Thoracic aorta (tissue), 2 donors: ENCODE data around the gene SIK3. TPM values are rescaled to one million over a fixed set of nuclear protein-coding genes. Genes with fewer than 3 reads are reported as not detected.

ENCODE experiments used
- ATAC-seq: fragments of 150-250 bp; one replicate; pipeline ENCODE4 v1.8.0; 2017; ENCODE audit warnings: low read depth; ENCODE audit not compliant: insufficient number of reproducible peaks, low FRiP score
- DNase-seq: peaks from one replicate; pipeline ENCODE4 v3.0.0-alpha.2; 2020; ENCODE audit warnings: low spot score
- H3K27ac ChIP-seq, 2 donors: fragments of 200-600 bp; sonication (generic); 1 replicate in 1 of 2; 2 replicates in 1 of 2; pipeline ENCODE4 v1.5.1; 2016; ENCODE audit warnings: mild to moderate bottlenecking in 2 of 2, moderate library complexity in 2 of 2
- H3K27me3 ChIP-seq: fragments of 200-600 bp; sonication (generic); replicated peaks from 2 replicates; pipeline ENCODE4 v1.6.0; 2016; ENCODE audit warnings: mild to moderate bottlenecking; ENCODE audit not compliant: insufficient read depth
- H3K36me3 ChIP-seq: fragments of 200-600 bp; sonication (generic); one replicate; pipeline ENCODE4 v1.5.1; 2016
- H3K4me1 ChIP-seq, 2 donors: fragments of 200-600 bp; sonication (generic); 1 replicate in 1 of 2; 2 replicates in 1 of 2; pipeline versions ENCODE4 v1.5.1 to v1.6.0; 2016; ENCODE audit warnings: low read depth in 2 of 2, mild to moderate bottlenecking in 1 of 2; ENCODE audit not compliant: control insufficient read depth in 1 of 2
- H3K4me3 ChIP-seq: fragments of 200-600 bp; sonication (generic); 2 replicates; pipeline ENCODE4 v1.5.1; 2016; ENCODE audit warnings: mild to moderate bottlenecking
- H3K9me3 ChIP-seq: fragments of 200-600 bp; sonication (generic); 2 replicates; pipeline ENCODE4 v1.5.1; 2016
- total RNA-seq, 2 donors: library from RNA; depleted of rRNA; stranded (reverse); fragments of >200 nt; gene quantifications; one replicate each; pipeline versions ENCODE4 v1.1.0 to v1.2.3, GENCODE V29; 2016
- TF ChIP-seq, protein P1 (sequence below): fragments of 200-600 bp; sonication (generic); IDR thresholded peaks from one replicate; pipeline ENCODE4 v1.5.1; 2019; ENCODE audit warnings: antibody characterized with exemption

The SIK3 gene
- total RNA-seq, 2 donors from 2014 or later, result 32.9 to 53.7 TPM

DNA sequence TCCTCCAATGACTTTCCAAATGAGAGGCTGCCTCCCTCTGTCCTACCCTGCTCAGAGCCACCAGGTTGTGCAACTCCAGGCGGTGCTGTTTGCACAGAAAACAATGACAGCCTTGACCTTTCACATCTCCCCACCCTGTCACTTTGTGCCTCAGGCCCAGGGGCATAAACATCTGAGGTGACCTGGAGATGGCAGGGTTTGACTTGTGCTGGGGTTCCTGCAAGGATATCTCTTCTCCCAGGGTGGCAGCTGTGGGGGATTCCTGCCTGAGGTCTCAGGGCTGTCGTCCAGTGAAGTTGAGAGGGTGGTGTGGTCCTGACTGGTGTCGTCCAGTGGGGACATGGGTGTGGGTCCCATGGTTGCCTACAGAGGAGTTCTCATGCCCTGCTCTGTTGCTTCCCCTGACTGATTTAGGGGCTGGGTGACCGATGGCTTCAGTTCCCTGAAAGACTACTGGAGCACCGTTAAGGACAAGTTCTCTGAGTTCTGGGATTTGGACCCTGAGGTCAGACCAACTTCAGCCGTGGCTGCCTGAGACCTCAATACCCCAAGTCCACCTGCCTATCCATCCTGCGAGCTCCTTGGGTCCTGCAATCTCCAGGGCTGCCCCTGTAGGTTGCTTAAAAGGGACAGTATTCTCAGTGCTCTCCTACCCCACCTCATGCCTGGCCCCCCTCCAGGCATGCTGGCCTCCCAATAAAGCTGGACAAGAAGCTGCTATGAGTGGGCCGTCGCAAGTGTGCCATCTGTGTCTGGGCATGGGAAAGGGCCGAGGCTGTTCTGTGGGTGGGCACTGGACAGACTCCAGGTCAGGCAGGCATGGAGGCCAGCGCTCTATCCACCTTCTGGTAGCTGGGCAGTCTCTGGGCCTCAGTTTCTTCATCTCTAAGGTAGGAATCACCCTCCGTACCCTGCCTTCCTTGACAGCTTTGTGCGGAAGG is 265.6 kb downstream of the SIK3 start:
- Histone ChIP-seq H3K36me3 (no peaks in the 10 kb centered on the region), H3K27ac (no peak overlapping the region), H3K4me3 (no peak overlapping the region), H3K9me3 (no peaks in the 10 kb centered on the region), H3K4me1 (peaks cover 10 to 17% of the 10 kb centered on the region in 2 donors), H3K27me3 (no peaks in the 10 kb centered on the region)
- TF ChIP-seq, protein P1, sequence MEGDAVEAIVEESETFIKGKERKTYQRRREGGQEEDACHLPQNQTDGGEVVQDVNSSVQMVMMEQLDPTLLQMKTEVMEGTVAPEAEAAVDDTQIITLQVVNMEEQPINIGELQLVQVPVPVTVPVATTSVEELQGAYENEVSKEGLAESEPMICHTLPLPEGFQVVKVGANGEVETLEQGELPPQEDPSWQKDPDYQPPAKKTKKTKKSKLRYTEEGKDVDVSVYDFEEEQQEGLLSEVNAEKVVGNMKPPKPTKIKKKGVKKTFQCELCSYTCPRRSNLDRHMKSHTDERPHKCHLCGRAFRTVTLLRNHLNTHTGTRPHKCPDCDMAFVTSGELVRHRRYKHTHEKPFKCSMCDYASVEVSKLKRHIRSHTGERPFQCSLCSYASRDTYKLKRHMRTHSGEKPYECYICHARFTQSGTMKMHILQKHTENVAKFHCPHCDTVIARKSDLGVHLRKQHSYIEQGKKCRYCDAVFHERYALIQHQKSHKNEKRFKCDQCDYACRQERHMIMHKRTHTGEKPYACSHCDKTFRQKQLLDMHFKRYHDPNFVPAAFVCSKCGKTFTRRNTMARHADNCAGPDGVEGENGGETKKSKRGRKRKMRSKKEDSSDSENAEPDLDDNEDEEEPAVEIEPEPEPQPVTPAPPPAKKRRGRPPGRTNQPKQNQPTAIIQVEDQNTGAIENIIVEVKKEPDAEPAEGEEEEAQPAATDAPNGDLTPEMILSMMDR, result no peak
- ATAC-seq (no peak), DNase-seq (no peak)

DNA sequence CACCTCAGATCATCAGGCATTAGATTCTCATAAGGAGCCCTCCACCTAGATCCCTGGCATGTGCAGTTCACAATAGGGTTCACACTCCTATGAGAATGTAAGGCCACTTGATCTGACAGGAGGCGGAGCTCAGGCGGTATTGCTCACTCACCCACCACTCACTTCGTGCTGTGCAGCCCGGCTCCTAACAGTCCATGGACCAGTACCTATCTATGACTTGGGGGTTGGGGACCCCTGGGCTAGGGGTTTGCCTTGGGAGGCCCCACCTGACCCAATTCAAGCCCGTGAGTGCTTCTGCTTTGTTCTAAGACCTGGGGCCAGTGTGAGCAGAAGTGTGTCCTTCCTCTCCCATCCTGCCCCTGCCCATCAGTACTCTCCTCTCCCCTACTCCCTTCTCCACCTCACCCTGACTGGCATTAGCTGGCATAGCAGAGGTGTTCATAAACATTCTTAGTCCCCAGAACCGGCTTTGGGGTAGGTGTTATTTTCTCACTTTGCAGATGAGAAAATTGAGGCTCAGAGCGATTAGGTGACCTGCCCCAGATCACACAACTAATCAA is 266.4 kb downstream of the SIK3 start:
- ATAC-seq, result no peak
- Histone ChIP-seq H3K36me3 (no peaks in the 10 kb centered on the region), H3K4me1 (peaks cover 10 to 17% of the 10 kb centered on the region in 2 donors), H3K27me3 (no peaks in the 10 kb centered on the region), H3K27ac (no peak overlapping the region), H3K4me3 (no peak overlapping the region), H3K9me3 (no peaks in the 10 kb centered on the region)
- no peak for DNase-seq
- TF ChIP-seq, protein P1, result no peak

DNA sequence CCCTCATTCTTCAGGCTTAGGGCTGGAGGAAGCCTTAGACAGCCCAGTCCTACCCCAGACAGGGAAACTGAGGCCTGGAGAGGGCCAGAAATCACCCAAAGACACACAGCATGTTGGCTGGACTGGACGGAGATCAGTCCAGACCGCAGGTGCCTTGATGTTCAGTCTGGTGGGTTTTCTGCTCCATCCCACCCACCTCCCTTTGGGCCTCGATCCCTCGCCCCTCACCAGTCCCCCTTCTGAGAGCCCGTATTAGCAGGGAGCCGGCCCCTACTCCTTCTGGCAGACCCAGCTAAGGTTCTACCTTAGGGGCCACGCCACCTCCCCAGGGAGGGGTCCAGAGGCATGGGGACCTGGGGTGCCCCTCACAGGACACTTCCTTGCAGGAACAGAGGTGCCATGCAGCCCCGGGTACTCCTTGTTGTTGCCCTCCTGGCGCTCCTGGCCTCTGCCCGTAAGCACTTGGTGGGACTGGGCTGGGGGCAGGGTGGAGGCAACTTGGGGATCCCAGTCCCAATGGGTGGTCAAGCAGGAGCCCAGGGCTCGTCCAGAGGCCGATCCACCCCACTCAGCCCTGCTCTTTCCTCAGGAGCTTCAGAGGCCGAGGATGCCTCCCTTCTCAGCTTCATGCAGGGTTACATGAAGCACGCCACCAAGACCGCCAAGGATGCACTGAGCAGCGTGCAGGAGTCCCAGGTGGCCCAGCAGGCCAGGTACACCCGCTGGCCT is 267.9 kb downstream of the SIK3 start:
- no peaks in the 10 kb centered on the region for H3K27me3 ChIP-seq
- no peak for DNase-seq
- no peak overlapping the region for H3K27ac ChIP-seq
- H3K36me3 ChIP-seq, result no peaks in the 10 kb centered on the region
- peaks cover 7 to 9% of the 10 kb centered on the region in 2 donors for H3K4me1 ChIP-seq
- ATAC-seq, result no peak
- no peaks in the 10 kb centered on the region for H3K9me3 ChIP-seq
- TF ChIP-seq, protein P1, result no peak
- no peak overlapping the region for H3K4me3 ChIP-seq

- Histone ChIP-seq H3K27me3 (no peaks in the 10 kb centered on the region), H3K4me3 (no peak within 1 kb of the TSS), H3K36me3 (no peaks in the 10 kb centered on the region), H3K27ac (no peak within 1 kb of the TSS), H3K9me3 (no peaks in the 10 kb centered on the region), H3K4me1 (peaks cover under 1 to 2% of the 10 kb centered on the region in 2 donors)
- no peak for ATAC-seq
- DNase-seq, result no peak
- TF ChIP-seq, protein P1, result no peak
Observed at GRCh38 chr11:116829525-116830183, 268.6 kb downstream of the SIK3 start, which contains the start of gene APOC3. Gene APOC3 (plus strand): TSS chr11:116829907. CDS start chr11:116830583, 676 bp downstream.
